GM12874 (cell line): ENCODE results near the gene TRAPPC4.

Experiments
- TF ChIP-seq, protein P1 (sequence below): IDR thresholded peaks from 2 replicates; pipeline ENCODE4 v1.5.1; 2011; ENCODE audit warnings: low read depth, mild to moderate bottlenecking, control low read depth, low read length, moderate library complexity; ENCODE audit not compliant: insufficient read depth

The TRAPPC4 gene

DNA sequence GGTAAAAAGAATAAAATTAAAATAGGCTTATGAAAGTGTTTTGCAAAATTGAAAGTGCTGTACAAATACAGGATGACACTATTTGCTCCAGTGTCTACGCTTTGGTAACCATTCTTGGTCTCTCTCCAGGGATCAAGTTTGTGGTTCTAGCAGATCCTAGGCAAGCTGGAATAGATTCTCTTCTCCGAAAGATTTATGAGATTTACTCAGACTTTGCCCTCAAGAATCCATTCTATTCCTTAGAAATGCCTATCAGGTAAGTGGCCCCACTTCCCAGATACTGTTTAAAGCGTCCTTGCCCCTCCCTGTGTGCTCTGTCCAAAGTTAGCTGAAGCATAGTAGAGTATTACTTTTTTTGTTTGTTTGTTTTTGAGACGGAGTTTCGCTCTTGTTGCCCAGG is 3.1 kb downstream of the TRAPPC4 start:
- TF ChIP-seq, protein P1, sequence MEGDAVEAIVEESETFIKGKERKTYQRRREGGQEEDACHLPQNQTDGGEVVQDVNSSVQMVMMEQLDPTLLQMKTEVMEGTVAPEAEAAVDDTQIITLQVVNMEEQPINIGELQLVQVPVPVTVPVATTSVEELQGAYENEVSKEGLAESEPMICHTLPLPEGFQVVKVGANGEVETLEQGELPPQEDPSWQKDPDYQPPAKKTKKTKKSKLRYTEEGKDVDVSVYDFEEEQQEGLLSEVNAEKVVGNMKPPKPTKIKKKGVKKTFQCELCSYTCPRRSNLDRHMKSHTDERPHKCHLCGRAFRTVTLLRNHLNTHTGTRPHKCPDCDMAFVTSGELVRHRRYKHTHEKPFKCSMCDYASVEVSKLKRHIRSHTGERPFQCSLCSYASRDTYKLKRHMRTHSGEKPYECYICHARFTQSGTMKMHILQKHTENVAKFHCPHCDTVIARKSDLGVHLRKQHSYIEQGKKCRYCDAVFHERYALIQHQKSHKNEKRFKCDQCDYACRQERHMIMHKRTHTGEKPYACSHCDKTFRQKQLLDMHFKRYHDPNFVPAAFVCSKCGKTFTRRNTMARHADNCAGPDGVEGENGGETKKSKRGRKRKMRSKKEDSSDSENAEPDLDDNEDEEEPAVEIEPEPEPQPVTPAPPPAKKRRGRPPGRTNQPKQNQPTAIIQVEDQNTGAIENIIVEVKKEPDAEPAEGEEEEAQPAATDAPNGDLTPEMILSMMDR: no peak

DNA sequence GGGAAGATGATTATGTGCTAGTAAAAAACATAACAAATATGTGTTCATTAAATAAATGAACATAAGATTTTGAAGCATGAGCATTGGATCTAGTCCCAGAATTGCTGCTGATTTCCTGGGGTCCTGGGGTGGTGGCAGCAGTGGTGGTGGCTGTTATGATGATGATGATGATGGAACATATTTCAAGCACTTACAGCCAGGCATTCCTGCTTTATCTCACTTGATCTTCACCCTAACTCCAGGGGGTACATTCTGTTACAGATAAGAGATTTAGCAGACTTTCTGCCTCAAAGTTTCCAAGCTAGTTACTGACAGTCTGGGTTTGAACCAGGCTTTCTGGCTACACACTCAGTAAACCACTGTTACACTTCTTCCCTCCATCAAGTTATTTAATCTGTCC is 5.2 kb downstream of the TRAPPC4 start:
- TF ChIP-seq, protein P1: no peak

DNA sequence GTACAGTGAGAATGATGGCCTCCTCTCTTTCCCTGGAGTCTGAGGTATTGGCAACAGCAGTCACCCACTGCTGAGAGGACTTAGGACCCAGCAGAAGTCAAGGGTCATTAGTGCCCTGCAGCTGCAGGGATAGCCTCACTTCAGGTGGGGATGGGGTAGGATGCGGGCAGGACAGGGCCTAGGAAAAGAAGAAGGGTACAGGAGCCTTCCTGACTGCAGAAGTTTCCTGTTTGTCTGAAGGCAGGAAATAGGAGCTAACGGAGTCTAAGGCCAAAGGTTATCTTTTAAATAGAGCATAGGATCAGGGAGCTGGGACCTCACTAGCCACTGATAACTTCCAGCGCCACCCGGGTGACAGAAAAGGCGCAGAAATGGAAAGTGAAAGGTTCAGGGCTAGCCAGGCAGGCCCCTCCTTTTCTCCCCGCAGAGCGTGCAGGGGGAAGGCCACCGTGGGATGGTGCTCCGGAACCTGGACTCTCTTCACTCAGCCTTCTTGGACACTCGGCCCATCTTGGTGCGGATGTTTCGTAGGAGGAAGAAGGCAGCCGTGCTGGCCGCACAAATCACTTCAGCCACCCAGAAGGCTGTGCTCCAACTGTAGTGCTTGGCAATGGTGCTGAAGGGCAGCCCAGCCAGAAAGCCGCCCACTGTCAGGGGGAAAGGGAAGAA is 6.0 kb downstream of the TRAPPC4 start:
- TF ChIP-seq, protein P1: no peak

DNA sequence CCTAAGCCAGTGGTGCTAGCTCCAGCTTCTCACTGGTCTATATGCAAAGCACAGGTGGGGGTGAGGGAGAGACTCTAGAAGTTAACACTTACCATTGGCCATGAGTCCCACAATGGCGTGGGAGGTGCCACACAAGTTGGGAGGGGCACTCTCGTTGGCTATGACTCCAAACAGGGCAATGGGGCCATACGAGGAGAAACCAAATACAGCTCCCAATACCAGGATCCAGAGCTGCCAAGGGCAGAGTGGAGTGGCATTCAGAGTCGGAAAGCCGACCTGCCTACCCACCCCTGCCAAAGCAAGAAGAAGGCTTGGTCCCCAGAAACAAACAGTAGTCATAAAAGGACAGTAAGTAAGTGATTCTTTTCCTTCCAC is 6.5 kb downstream of the TRAPPC4 start:
- TF ChIP-seq, protein P1: no peak

DNA sequence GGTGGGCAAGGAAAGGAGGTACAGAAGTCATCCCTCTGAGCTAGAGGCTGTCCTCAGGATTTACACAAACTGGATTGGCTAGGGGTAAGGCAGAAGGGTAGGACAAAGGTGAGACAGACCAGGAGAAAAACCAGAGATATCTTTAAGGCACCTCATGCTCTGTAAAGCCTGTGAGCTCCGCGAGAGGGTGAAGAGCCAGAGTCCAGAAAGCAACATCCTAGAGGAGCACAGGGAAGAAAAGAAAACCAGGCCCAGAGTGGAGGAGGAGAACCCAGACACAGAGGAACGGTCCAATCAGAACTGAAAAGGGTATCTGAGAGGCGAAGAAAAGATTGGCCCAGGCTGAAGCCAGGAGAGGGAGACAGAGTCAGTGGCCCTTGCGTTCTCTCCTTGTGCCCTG is 7.0 kb downstream of the TRAPPC4 start:
- TF ChIP-seq, protein P1: no peak

DNA sequence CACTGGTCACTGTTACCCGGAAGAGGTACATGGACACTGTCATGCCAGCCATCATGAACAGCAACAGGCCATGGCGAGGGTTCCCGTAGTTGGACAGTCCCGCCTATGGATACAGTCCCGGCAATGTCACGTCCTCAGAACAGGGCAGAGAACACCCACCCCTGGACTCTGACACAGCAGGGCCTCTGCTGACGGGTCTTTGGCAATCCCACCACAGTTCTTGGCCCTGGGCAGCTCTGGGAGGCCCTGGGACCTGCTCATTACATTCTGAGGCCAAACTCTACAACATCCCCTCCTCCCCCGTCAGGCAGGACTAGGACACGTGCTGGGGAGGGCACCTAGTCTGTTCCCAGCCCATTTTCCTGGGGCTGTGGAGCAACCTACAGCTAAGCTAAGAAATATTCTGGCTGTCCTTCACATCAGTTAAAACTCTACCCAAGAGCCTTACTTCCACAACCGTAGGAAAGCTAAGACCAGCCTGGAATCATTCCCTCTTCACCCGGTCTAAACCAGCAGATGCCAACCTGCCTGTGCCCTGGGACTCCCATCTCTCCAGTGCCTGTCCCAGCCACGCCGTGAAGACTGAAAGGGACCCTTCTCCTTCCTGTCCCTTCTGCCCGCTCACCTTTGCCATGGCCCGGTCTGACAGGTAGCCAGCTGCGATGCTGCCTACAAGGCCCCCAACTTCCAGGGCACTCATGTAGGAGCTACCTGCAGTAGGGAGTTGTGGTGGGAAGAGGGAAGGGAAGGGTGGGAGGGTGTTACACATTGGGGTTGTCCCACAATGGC is 7.6 kb downstream of the TRAPPC4 start:
- TF ChIP-seq, protein P1: no peak

DNA sequence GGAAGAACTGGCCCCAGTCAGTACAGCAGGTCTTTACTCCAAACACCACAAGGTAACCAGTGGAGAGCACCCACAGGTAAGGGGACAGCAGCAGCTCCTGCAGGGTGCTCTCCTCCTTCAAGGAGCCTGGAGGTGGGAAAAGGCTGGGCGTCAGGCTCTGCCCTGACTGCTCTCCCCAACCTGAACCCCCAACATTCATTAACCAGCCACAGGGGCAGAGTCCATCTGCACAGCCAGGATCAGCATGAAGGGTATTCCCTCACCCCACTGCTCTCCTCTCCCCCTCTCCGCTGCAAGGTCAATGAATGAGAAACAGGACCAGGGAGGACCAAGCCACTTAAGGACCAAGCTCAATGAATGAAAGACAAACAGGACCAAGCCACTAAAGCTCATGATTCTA is 8.4 kb downstream of the TRAPPC4 start:
- TF ChIP-seq, protein P1: no peak
